ENCODE measurements around the gene CNTRL.

CNTRL gene

DNA sequence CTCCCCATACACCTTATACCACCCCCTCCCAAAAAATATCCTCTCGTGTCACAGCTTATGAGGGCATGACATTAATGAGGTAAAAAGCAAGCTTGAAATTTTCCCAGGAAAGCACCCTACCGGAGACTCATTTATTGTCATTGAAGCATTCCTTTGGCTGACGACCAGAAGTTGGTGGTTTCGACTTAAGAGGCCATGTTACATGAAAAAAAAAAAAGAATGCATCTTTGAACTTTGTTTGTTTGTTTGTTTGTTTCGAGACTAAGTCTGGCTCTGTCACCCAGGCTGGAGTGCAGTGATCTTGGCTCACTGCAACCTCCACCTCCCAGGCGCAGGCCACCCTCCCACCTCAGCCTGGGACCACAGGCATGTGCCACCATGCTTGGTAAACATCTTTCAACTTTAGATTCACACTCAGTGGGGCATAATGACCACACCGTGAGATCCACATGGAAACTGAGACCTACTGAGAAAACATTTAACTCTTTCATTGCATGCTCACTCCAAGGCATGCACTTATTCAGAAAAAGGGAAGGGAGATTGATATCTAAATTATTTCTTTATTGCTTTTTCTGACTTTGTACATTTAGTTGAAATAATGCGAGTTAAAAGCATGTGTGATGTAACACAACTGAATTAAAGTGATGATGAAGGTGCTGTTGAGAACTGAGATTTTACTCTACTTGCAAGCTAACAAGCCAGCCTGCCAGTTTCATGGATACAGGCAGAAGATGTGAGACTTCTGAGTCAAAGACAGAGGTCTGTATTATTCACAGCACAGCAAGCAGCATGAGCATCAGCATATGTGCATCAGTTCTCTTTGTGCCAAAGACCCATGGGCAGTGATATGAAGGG lies 132.0 kb downstream of the CNTRL start:
- Histone ChIP-seq H3K4me1 (peaks cover 22% of the 10 kb centered on the region), H3K27me3 (no peaks in the 10 kb centered on the region), H3K9ac (no peak overlapping the region), H3K9me3 (no peaks in the 10 kb centered on the region), H3K4me3 (no peak overlapping the region), H3K4me2 (peak overlapping the region; percentile 56), H3K36me3 (no peaks in the 10 kb centered on the region), H4K20me1 (no peaks in the 10 kb centered on the region), H3K27ac (no peak overlapping the region)
- TF ChIP-seq Cebpa-rat (IDR thresholded peaks at IDR 0.05), result no peak

DNA sequence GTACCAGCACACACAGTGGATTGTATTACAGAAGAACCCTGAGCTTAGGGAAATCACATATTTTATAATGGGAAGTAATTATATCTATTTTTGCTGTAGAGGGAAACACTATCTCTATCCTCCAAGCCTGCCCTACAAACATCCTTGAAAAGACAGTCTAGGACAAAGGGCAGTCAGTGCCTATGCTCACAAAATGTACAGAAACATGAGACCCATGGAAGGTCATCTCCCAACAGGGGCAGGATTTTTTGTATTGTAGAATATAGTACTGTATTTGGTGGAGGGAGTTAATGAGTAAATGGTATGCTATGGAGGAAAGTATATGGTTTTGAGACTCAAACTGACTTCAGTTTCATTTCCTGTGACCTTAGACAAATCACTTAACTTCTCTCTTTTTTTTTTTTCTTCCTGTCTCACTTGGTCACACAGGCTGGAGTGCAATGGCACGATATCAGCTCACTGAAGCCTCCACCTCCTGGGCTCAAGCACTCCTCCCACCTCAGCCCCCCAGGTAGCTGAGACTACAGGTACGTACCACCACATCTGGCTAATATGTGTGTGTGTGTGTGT lies 132.7 kb downstream of the CNTRL start:
- Histone ChIP-seq H3K9ac (no peak overlapping the region), H3K36me3 (no peaks in the 10 kb centered on the region), H3K4me3 (no peak overlapping the region), H3K4me1 (peaks cover 20% of the 10 kb centered on the region), H3K27ac (no peak overlapping the region), H3K9me3 (no peaks in the 10 kb centered on the region), H4K20me1 (no peaks in the 10 kb centered on the region), H3K4me2 (peak overlapping the region; percentile 56), H3K27me3 (no peaks in the 10 kb centered on the region)
- no peak for TF ChIP-seq Cebpa-rat (IDR thresholded peaks at IDR 0.05)

DNA sequence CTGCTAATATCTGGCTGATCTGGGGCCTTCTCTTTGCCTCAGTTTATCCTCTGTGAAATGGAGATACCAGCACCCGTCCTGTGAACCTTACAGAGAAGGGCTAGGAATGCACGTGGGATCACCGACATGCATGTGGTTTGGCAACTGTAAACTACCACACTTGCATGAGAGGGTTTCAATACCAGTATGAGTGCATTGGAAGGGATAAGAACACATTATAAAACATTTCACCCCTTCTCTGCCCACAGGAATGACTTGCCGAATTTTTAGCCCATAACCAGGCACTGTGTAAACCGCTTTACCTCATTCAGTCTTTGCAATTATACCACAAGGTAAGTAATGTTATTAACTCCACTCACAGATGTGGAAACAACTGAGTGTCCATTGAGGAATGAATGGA lies 135.8 kb downstream of the CNTRL start:
- no peak overlapping the region for H3K9ac ChIP-seq
- H3K27me3 ChIP-seq, result no peaks in the 10 kb centered on the region
- TF ChIP-seq Cebpa-rat (IDR thresholded peaks at IDR 0.05), result no peak
- no peak overlapping the region for H3K4me2 ChIP-seq
- no peak overlapping the region for H3K4me3 ChIP-seq
- H4K20me1 ChIP-seq, result no peaks in the 10 kb centered on the region
- no peak overlapping the region for H3K27ac ChIP-seq
- H3K36me3 ChIP-seq, result no peaks in the 10 kb centered on the region
- peaks cover 36% of the 10 kb centered on the region for H3K4me1 ChIP-seq
- no peaks in the 10 kb centered on the region for H3K9me3 ChIP-seq

DNA sequence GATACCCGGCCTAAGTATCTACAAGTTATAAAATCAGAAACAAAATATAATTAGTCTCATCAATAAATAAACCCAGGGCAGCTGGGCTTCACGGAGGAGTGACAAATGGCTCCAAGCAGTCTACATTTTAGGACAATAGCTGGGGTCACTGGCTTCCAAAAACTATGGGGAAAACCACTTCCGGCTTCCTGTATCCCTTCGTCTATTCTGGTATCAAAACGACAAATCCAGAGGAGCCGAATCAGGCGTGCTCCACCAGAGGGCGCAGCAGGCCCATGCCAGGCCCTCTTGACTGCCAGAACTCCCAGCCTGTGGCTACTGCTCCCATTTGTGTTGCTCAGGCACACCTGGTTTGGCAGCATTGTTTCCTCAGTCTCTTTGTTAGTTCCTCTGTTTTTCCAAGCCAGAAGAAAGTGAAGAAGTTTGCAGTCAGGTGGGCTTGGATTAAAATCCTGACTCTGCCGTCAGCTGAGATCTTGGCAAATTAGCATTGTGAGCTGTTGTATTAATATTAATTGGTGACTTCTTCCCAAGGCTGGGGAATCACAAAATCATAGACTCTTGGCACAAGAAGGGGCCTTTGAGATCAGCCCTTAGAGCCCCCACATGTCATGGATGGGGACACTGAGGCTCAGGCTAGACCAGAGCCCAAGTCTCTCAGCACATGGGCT lies 138.5 kb downstream of the CNTRL start:
- H3K36me3 ChIP-seq, result no peaks in the 10 kb centered on the region
- peak overlapping the region; percentile 66 for H3K4me2 ChIP-seq
- H3K4me3 ChIP-seq, result no peak overlapping the region
- peak overlapping the region; percentile 61 for H3K27ac ChIP-seq
- H3K4me1 ChIP-seq, result peaks cover 28% of the 10 kb centered on the region
- no peaks in the 10 kb centered on the region for H3K27me3 ChIP-seq
- no peaks in the 10 kb centered on the region for H3K9me3 ChIP-seq
- peak overlapping the region; percentile 49; the same call in 1 of the 2 replicates for H3K9ac ChIP-seq
- TF ChIP-seq Cebpa-rat (IDR thresholded peaks at IDR 0.05), result no peak
- H4K20me1 ChIP-seq, result no peaks in the 10 kb centered on the region

DNA sequence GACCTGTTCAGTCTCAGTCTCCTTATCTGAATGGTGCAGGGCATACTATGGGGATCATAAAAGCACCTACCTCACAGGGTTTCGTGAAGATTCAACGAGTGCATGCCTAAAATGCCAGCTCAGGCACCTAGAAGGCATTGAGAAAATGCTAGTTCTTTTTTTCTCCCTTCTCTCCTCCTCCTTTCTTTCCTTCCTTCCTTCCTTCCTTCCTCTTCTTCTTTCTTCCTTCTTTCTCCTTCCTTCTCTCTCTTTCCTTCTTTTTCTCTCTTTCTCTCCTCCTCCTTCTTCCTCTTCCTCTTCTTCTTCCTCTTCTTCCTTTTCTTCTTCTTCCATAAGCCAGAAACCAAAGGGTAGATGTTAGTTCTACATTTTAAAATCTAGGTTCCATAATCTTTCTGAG lies 139.2 kb downstream of the CNTRL start:
- TF ChIP-seq Cebpa-rat (IDR thresholded peaks at IDR 0.05), result no peak
- Histone ChIP-seq H3K27ac (no peak overlapping the region), H3K4me2 (peak overlapping the region; percentile 66; the same call in 1 of the 2 replicates), H3K36me3 (no peaks in the 10 kb centered on the region), H3K9me3 (no peaks in the 10 kb centered on the region), H3K27me3 (no peaks in the 10 kb centered on the region), H4K20me1 (no peaks in the 10 kb centered on the region), H3K9ac (no peak overlapping the region), H3K4me3 (no peak overlapping the region), H3K4me1 (peaks cover 28% of the 10 kb centered on the region)

DNA sequence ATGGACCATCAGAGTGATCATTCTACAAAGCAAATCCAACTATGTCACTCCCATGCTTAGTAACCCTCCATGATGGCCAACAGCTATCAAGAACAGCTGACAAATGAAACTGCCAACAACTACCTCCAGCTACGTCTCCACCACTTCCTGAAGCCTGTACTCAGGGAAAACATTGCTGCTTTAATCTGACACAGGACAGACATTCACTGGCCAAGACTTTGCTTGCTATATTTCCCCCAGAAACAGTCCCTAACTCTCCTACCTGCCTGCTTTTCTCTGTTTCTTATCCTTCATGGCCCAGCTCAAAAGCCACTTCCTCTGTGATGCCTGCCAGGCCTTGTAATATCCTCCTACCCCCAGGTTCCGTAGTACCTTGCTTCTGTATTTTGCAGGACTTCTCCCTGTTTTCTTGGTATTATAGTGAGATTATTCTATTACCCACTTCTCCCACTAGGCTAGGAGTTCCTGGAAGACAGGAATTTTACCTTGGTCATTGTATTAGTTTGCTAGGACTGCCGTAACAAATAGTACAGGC lies 141.6 kb downstream of the CNTRL start:
- H3K4me1 ChIP-seq, result peaks cover 28% of the 10 kb centered on the region
- no peak overlapping the region for H3K27ac ChIP-seq
- H3K4me2 ChIP-seq, result no peak overlapping the region
- no peaks in the 10 kb centered on the region for H3K36me3 ChIP-seq
- H4K20me1 ChIP-seq, result no peaks in the 10 kb centered on the region
- H3K27me3 ChIP-seq, result no peaks in the 10 kb centered on the region
- H3K9me3 ChIP-seq, result no peaks in the 10 kb centered on the region
- H3K9ac ChIP-seq, result no peak overlapping the region
- TF ChIP-seq Cebpa-rat (IDR thresholded peaks at IDR 0.05), result no peak
- H3K4me3 ChIP-seq, result no peak overlapping the region

DNA sequence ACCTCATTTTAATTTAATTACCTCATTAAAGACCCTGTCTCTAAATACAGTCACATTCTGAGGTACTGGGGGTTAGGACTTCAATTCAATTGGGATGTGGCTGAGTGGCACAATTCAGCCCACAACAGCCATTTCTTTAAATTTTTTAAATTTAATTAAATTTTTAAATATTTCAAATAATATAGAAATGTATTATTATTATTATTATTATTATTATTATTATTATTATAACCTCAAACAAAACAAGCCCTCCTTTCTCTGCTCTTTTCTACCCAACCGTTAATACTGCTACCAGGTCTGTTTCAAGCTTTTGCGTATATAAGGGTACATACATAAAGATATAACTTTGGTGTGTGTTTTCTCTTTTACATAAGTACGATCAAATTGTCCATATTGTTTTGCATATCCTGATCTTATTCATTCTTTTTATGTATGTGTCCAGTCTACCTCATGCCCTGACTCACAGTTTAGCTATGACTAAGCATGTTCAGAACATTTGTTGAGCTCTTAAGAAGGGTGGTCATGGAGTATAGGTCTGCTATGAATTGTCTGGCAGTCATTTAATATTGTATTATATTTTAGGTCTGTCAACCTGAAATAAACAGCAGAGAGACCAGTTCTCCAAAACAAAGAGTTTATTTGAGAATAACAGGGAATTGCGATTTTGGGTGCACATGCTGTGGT lies 143.0 kb downstream of the CNTRL start:
- Histone ChIP-seq H3K4me3 (no peak overlapping the region), H3K4me2 (no peak overlapping the region), H3K9ac (no peak overlapping the region), H3K27me3 (no peaks in the 10 kb centered on the region), H4K20me1 (no peaks in the 10 kb centered on the region), H3K4me1 (peaks cover 23% of the 10 kb centered on the region), H3K9me3 (no peaks in the 10 kb centered on the region), H3K36me3 (no peaks in the 10 kb centered on the region), H3K27ac (no peak overlapping the region)
- no peak for TF ChIP-seq Cebpa-rat (IDR thresholded peaks at IDR 0.05)

DNA sequence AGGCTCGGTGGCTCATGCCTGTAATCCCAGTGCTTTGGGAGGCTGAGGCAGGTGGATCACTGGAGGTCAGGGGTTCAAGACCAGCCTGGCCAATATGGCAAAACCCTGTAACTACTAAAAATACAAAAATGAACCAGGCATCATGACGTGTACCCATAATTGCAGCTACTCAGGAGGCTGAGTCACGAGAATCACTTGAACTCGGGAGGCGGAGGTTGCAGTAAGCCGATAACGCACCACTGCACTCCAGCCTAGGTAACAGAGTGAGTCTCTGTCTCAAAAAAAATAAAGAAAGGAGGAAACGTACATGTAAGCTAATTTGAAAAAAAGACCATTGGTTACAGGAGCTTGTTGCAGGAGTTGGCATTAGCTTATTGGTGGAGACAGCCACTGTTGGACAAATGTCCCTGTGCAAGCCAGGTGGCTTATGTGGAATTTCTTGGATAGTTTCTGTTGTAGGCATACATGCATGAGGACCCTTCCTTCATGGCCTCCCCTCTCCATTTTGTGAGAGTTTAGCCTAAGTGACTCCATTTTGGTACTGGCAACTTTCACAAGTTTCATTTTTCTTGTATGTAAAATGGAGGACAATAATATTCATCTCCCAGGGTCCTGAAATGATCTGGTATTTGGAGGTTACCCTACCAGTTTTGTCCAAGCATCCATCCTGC lies 143.7 kb downstream of the CNTRL start:
- no peak overlapping the region for H3K4me3 ChIP-seq
- no peak overlapping the region for H3K4me2 ChIP-seq
- no peaks in the 10 kb centered on the region for H3K9me3 ChIP-seq
- no peak for TF ChIP-seq Cebpa-rat (IDR thresholded peaks at IDR 0.05)
- no peaks in the 10 kb centered on the region for H3K36me3 ChIP-seq
- no peaks in the 10 kb centered on the region for H3K27me3 ChIP-seq
- H4K20me1 ChIP-seq, result no peaks in the 10 kb centered on the region
- H3K4me1 ChIP-seq, result peaks cover 15% of the 10 kb centered on the region
- no peak overlapping the region for H3K9ac ChIP-seq
- H3K27ac ChIP-seq, result no peak overlapping the region

DNA sequence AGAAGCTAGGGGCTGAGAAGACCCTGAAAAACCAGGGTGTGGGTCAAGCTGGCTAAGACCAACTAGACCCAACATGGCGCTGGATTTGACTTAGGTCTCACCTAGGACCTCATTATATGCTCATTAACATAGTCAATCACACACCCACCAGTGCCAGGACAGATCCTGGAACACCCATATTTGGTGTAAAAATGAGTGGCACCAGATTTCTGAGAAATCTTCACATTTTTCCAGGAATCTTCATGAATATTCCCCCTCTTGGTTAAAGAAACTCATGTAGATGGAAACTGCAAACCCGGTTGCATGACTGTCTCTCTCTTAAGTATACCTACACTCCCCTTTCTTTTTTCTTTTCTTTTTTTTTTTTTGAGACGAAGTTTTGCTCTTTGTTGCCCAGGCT lies 144.8 kb downstream of the CNTRL start:
- no peak for TF ChIP-seq Cebpa-rat (IDR thresholded peaks at IDR 0.05)
- Histone ChIP-seq H3K36me3 (no peaks in the 10 kb centered on the region), H3K27ac (no peak overlapping the region), H3K4me3 (no peak overlapping the region), H3K9me3 (no peaks in the 10 kb centered on the region), H3K4me1 (peaks cover 8% of the 10 kb centered on the region; the same call in 1 of the 2 replicates), H3K4me2 (no peak overlapping the region), H3K9ac (no peak overlapping the region), H3K27me3 (no peaks in the 10 kb centered on the region), H4K20me1 (no peaks in the 10 kb centered on the region)

All from BLaER1 (cell line).